UCSD-AML1 (cell line): Measurements from ENCODE around the gene ZMYM1.
"Not testable (repeated sequence)": the region's sequence is repeated elsewhere in the genome, so short reads cannot be mapped to it uniquely, and the experiment has no call there.

Experiments used
- DNase-seq: peaks from one replicate; lab custom pipeline; 2025; ENCODE audit not compliant: unreplicated experiment; lab: John Stamatoyannopoulos, UW

ZMYM1 gene

GRCh38 chr1:35079003-35079930, at the start of gene ZMYM1:
Gene ZMYM1, plus strand, starts transcription at chr1:35079385. Its CDS starts 14,603 bp downstream, at chr1:35093988.
- peak; percentile 85 for DNase-seq

GRCh38 chr1:35029761-35030160, 49.4 kb upstream of the ZMYM1 start:
- no peak for DNase-seq

GRCh38 chr1:35030338-35030737, 48.8 kb upstream of the ZMYM1 start:
- no peak for DNase-seq

GRCh38 chr1:35030756-35031446, 48.3 kb upstream of the ZMYM1 start:
- DNase-seq = peak; percentile 39

- no peak for DNase-seq
These were observed 46.8 kb upstream of the ZMYM1 start for GRCh38 chr1:35032384-35032739.

- no peak for DNase-seq
These were observed 45.8 kb upstream of the ZMYM1 start for GRCh38 chr1:35033346-35033745.

GRCh38 chr1:35036621-35037020, 42.6 kb upstream of the ZMYM1 start:
- no peak for DNase-seq

- DNase-seq = no peak
These were observed 42.0 kb upstream of the ZMYM1 start for GRCh38 chr1:35037206-35037605.

GRCh38 chr1:35038723-35039122, 40.5 kb upstream of the ZMYM1 start:
- DNase-seq = no peak

GRCh38 chr1:35043498-35043897, 35.7 kb upstream of the ZMYM1 start:
- no peak for DNase-seq

GRCh38 chr1:35044431-35044830, 34.8 kb upstream of the ZMYM1 start:
- DNase-seq = no peak

GRCh38 chr1:35046730-35047129, 32.5 kb upstream of the ZMYM1 start:
- DNase-seq = no peak

GRCh38 chr1:35047188-35047858, 31.9 kb upstream of the ZMYM1 start:
- no peak for DNase-seq

- no peak for DNase-seq
These were observed 30.1 kb upstream of the ZMYM1 start for GRCh38 chr1:35049116-35049515.

GRCh38 chr1:35053433-35053832, 25.8 kb upstream of the ZMYM1 start:
- DNase-seq = no peak

- not testable (repeated sequence) for DNase-seq
These were observed 24.9 kb upstream of the ZMYM1 start for GRCh38 chr1:35054282-35054681.

- not testable (repeated sequence) for DNase-seq
These were observed 20.9 kb upstream of the ZMYM1 start for GRCh38 chr1:35058321-35058720.

- DNase-seq = no peak
These were observed 20.2 kb upstream of the ZMYM1 start for GRCh38 chr1:35058988-35059387.

GRCh38 chr1:35062518-35063196, 16.5 kb upstream of the ZMYM1 start:
- peak; percentile 31 for DNase-seq

GRCh38 chr1:35064265-35064664, 14.9 kb upstream of the ZMYM1 start:
- no peak for DNase-seq

- DNase-seq = no peak
These were observed 9.4 kb upstream of the ZMYM1 start for GRCh38 chr1:35069746-35070145.
